HG03066 (cell line): ENCODE results near the gene OR2W1.

ENCODE experiments used
- ATAC-seq: cut with Tn5 transposase; IDR thresholded peaks from one replicate; pipeline ENCODE4 v1.9.1; 2021; ENCODE audit warnings: low read depth; ENCODE audit not compliant: unreplicated experiment

The OR2W1 gene

DNA sequence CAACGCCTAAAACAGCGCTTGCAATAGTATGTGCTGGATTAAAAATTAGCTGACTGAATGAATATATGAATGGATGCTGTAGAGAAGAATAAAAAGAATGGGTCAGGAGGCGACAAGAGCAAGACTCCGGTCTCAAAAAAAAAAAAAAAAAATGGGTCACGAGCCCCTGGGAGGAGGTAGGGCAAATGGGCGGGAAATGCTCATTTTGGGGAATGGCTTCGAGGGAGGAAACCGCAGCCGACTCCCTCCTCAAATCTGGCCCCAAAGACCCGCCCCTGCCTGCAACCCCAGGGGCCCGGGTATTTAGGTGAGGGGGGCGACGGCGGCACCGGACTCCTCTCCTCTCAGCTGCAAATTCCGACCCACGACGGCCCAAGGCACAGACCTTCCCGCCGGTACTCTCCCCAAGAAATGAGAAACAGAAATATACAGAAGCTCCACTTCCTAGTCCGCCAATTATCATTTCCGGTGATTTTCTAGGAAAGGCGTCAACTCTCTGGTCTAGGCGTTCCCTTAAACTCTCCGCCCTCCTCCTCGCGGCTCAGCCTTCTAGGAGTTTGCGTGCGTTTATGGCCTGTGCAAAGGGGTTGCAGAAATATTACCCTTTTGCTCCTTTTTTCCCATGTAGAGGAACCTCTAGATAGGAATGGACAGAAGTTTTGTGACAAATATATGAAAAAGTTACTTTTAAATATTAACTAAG is 39.6 kb downstream of the OR2W1 start, which contains the start of gene ZNF311:
TSS of gene ZNF311 (minus strand) at position 133 of the 703 bp plus-strand sequence. CDS start 1,361 bp downstream, outside the sequence.
- ATAC-seq = no peak

DNA sequence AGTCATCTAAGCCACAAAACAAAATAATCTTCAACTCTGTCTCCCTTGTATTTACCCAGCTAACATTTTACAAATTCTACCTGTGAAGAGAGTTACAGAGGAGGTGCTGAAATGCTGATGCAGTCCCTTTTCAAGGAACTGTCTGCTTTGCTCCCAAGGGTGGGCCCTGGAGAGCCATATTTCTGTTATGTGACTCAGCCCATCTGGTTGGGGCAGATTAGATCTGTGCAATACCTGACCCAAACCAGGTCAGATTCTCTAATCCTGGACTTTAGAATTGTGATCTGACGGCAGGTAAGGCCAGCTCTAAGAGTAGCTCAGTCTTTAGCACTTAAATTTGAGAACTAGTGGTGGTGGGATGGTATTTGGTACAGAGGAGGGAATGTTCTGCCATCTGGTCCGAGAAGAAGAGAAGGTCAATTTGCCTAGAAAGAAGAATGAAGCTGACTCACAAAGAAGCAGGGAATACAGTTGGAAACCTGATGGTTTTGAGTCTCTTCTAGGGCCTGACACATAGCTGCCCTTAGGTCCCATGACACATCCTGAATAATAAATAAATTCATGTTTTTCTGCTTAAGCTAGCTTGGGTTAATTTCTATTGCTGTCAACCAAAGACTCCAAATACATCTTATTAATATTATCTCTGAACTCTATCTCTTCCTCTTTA is 48.0 kb downstream of the OR2W1 start:
- ATAC-seq = no peak

DNA sequence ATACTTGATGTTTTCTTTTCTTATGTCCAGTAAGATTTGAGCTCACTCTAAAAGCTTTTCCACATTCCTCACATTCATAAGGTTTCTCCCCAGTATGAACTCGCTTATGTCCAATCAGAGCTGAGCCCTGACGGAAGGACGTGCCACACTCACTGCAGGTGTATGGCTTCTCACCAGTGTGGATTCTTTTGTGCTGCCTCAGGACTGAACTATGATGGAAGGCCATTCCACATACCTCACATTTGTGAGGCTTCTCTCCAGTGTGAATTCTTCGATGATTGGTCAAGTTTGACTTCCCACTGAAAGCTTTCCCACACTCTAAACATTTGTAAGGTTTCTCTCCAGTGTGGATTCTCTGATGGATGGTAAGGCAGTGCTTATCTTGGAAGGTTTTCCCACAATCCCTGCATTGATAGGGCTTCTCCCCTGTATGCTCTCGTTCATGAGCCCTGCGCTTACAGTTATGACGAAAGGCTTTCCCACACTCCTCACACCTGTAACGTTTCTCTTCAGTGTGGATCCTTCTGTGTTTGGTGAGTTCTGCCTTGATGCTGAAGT is 49.8 kb downstream of the OR2W1 start:
- ATAC-seq = no peak
